HepG2 (cell line): ENCODE results near the gene ZNF678.

Source experiments
- FOXM1 ChIP-seq: sonication (generic); formaldehyde crosslinking; IDR thresholded peaks from 2 replicates; pipeline ENCODE4 v1.5.0; 2020; ENCODE audit warnings: missing genetic modification reagents
- NONO ChIP-seq, 2 experiments: fragments of 450-650 bp in 1 of 2; sonication (generic) in 1 of 2; formaldehyde crosslinking in 1 of 2; IDR thresholded peaks in 1 of 2; conservative IDR thresholded peaks in 1 of 2; 2 replicates each; pipeline versions ENCODE4 v1.6.1 to v1.8.0; 2017 to 2022; ENCODE audit warnings: mild to moderate bottlenecking in 1 of 2, missing genetic modification reagents in 1 of 2, moderate library complexity in 1 of 2
- RAD51 ChIP-seq: fragments of 450-650 bp; IDR thresholded peaks from 2 replicates; pipeline ENCODE4 v1.6.1; 2016; ENCODE audit warnings: borderline replicate concordance
- SRF ChIP-seq: IDR thresholded peaks from 2 replicates; pipeline ENCODE4 v1.6.1; 2011; ENCODE audit warnings: mild to moderate bottlenecking, low read depth, low read length, moderate library complexity
- ZFP36 ChIP-seq: fragments of 150-350 bp; IDR thresholded peaks from 2 replicates; pipeline ENCODE4 v1.6.1; 2018; ENCODE audit warnings: borderline replicate concordance, low read length, low read depth; ENCODE audit not compliant: partially characterized antibody
- ZNF12 ChIP-seq: sonication (generic); formaldehyde crosslinking; IDR thresholded peaks from 2 replicates; pipeline ENCODE4 v1.5.0; 2020; ENCODE audit warnings: missing genetic modification reagents
- ZNF496 ChIP-seq: sonication (generic); formaldehyde crosslinking; IDR thresholded peaks from 2 replicates; pipeline ENCODE4 v1.8.1; 2023; ENCODE audit warnings: mild to moderate bottlenecking, moderate library complexity, missing genetic modification reagents; ENCODE audit not compliant: insufficient replicate concordance
- TF ChIP-seq, protein P1 (sequence below): sonication (generic); formaldehyde crosslinking; conservative IDR thresholded peaks from 2 replicates; pipeline ENCODE4 v1.4.0; 2020; ENCODE audit warnings: missing genetic modification reagents

- no peak for TF ChIP-seq SRF
- TF ChIP-seq ZNF12 (CRISPR knock-in tag): no peak
- TF ChIP-seq, protein P1, sequence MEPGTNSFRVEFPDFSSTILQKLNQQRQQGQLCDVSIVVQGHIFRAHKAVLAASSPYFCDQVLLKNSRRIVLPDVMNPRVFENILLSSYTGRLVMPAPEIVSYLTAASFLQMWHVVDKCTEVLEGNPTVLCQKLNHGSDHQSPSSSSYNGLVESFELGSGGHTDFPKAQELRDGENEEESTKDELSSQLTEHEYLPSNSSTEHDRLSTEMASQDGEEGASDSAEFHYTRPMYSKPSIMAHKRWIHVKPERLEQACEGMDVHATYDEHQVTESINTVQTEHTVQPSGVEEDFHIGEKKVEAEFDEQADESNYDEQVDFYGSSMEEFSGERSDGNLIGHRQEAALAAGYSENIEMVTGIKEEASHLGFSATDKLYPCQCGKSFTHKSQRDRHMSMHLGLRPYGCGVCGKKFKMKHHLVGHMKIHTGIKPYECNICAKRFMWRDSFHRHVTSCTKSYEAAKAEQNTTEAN (CRISPR knock-in tag): no peak
- TF ChIP-seq RAD51: no peak
- TF ChIP-seq NONO (IDR thresholded peaks at IDR 0.05): no peak
- no peak for TF ChIP-seq NONO (CRISPR knock-in tag; conservative IDR thresholded peaks at IDR 0.05)
- no peak for TF ChIP-seq FOXM1 (CRISPR knock-in tag)
- TF ChIP-seq ZNF496 (CRISPR knock-in tag): no peak
- TF ChIP-seq ZFP36: no peak
These were observed 14.1 kb downstream of the ZNF678 start for GRCh38 chr1:227577500-227577899.
